Parathyroid adenoma (tissue), 2 donors: ENCODE measurements around the gene FAP.

Experiments
- H2AFZ ChIP-seq: fragments of 300-600 bp; sonication (generic); one replicate; pipeline ENCODE4 v1.7.0; 2017; ENCODE audit warnings: antibody characterized with exemption, mild to moderate bottlenecking
- H3K27ac ChIP-seq: fragments of 300-600 bp; sonication (generic); one replicate; pipeline ENCODE4 v1.7.0; 2017
- H3K27me3 ChIP-seq: fragments of 300-600 bp; sonication (generic); one replicate; pipeline ENCODE4 v1.7.0; 2017; ENCODE audit warnings: low read length; ENCODE audit not compliant: control insufficient read depth, insufficient read depth
- H3K36me3 ChIP-seq: fragments of 300-600 bp; sonication (generic); one replicate; pipeline ENCODE4 v1.7.0; 2017; ENCODE audit warnings: low read length; ENCODE audit not compliant: control insufficient read depth, insufficient read depth
- H3K4me1 ChIP-seq: fragments of 300-600 bp; sonication (generic); one replicate; pipeline ENCODE4 v1.7.0; 2017; ENCODE audit warnings: control low read depth
- H3K4me2 ChIP-seq: fragments of 300-600 bp; sonication (generic); one replicate; pipeline ENCODE4 v1.7.0; 2017; ENCODE audit warnings: low read length
- H3K4me3 ChIP-seq: fragments of 300-600 bp; sonication (generic); one replicate; pipeline ENCODE4 v1.7.0; 2017; ENCODE audit warnings: low read depth, low read length
- H3K79me2 ChIP-seq: fragments of 300-600 bp; sonication (generic); one replicate; pipeline ENCODE4 v1.7.0; 2017; ENCODE audit warnings: control low read depth
- H3K9ac ChIP-seq: fragments of 300-600 bp; sonication (generic); one replicate; pipeline ENCODE4 v1.7.0; 2017; ENCODE audit warnings: mild to moderate bottlenecking
- H3K9me3 ChIP-seq: fragments of 300-600 bp; sonication (generic); one replicate; pipeline ENCODE4 v1.7.0; 2017; ENCODE audit warnings: low read length; ENCODE audit not compliant: control insufficient read depth
- CTCF ChIP-seq: fragments of 300-600 bp; sonication (generic); IDR thresholded peaks from one replicate; pipeline ENCODE4 v1.7.0; 2017; ENCODE audit warnings: antibody characterized with exemption, mild to moderate bottlenecking
- donor health status: primary hyperparathyroidism.

The FAP gene

GRCh38 chr2:162245781-162246180, 2.5 kb upstream of the FAP start:
- Histone ChIP-seq H3K4me2 (no peak overlapping the region), H3K4me1 (no peaks in the 10 kb centered on the region), H3K27me3 (no peaks in the 10 kb centered on the region), H3K9me3 (peaks cover 2% of the 10 kb centered on the region), H3K4me3 (no peak overlapping the region), H2AFZ (no peak overlapping the region), H3K79me2 (no peaks in the 10 kb centered on the region), H3K27ac (no peak overlapping the region), H3K9ac (no peak overlapping the region), H3K36me3 (no peaks in the 10 kb centered on the region)
- TF ChIP-seq CTCF = no peak

GRCh38 chr2:162245061-162245460, 1.8 kb upstream of the FAP start:
- Histone ChIP-seq H3K27me3 (no peaks in the 10 kb centered on the region), H3K27ac (no peak overlapping the region), H2AFZ (no peak overlapping the region), H3K4me2 (no peak overlapping the region), H3K36me3 (no peaks in the 10 kb centered on the region), H3K4me1 (no peaks in the 10 kb centered on the region), H3K9ac (no peak overlapping the region), H3K9me3 (peaks cover 2% of the 10 kb centered on the region), H3K4me3 (no peak overlapping the region), H3K79me2 (no peaks in the 10 kb centered on the region)
- TF ChIP-seq CTCF = no peak

GRCh38 chr2:162244541-162245031, 1.3 kb upstream of the FAP start:
- Histone ChIP-seq H2AFZ (no peak overlapping the region), H3K79me2 (no peaks in the 10 kb centered on the region), H3K4me2 (no peak overlapping the region), H3K9ac (no peak overlapping the region), H3K36me3 (no peaks in the 10 kb centered on the region), H3K4me3 (no peak overlapping the region), H3K4me1 (no peaks in the 10 kb centered on the region), H3K9me3 (peaks cover 2% of the 10 kb centered on the region), H3K27ac (no peak overlapping the region), H3K27me3 (no peaks in the 10 kb centered on the region)
- no peak for TF ChIP-seq CTCF

DNA sequence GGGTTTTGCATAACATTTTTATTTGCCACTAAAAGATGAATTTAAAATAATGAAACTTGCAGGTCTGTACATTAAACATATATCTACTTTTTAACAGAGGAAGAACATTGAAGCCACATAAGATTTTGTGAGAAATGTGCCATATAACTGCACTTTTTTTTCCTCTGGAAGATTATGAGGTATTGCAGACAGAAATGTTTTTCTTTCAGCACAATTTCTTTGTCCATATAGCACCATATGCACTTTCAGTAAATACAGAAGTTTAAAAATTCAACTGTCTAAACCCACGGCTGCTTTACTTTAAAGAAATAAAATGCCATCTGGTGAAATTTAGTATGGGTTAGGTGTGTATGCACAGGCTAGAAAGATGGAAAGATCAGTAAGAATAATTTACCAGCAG, 470 bp upstream of the FAP start:
- no peak overlapping the region for H2AFZ ChIP-seq
- no peak for TF ChIP-seq CTCF
- H3K27me3 ChIP-seq = no peaks in the 10 kb centered on the region
- no peaks in the 10 kb centered on the region for H3K36me3 ChIP-seq
- H3K27ac ChIP-seq = no peak overlapping the region
- H3K79me2 ChIP-seq = no peaks in the 10 kb centered on the region
- H3K9ac ChIP-seq = no peak overlapping the region
- no peaks in the 10 kb centered on the region for H3K4me1 ChIP-seq
- H3K4me3 ChIP-seq = no peak overlapping the region
- peaks cover 2% of the 10 kb centered on the region for H3K9me3 ChIP-seq
- H3K4me2 ChIP-seq = no peak overlapping the region

- Histone ChIP-seq H3K4me1 (no peaks in the 10 kb centered on the region), H2AFZ (peak overlapping the region; percentile 22), H3K27me3 (no peaks in the 10 kb centered on the region), H3K27ac (no peak overlapping the region), H3K9ac (no peak overlapping the region), H3K9me3 (no peaks in the 10 kb centered on the region), H3K36me3 (no peaks in the 10 kb centered on the region), H3K4me2 (no peak overlapping the region), H3K79me2 (no peaks in the 10 kb centered on the region), H3K4me3 (no peak overlapping the region)
- no peak for TF ChIP-seq CTCF
Measured at GRCh38 chr2:162242586-162243280, 512 bp downstream of the FAP start.
